Midbrain (tissue), 1 donor: Measurements from ENCODE around the gene EVA1C.

Experiments
- DNase-seq: peaks from one replicate; lab custom pipeline; 2025; lab: John Stamatoyannopoulos, UW

The EVA1C gene

DNA sequence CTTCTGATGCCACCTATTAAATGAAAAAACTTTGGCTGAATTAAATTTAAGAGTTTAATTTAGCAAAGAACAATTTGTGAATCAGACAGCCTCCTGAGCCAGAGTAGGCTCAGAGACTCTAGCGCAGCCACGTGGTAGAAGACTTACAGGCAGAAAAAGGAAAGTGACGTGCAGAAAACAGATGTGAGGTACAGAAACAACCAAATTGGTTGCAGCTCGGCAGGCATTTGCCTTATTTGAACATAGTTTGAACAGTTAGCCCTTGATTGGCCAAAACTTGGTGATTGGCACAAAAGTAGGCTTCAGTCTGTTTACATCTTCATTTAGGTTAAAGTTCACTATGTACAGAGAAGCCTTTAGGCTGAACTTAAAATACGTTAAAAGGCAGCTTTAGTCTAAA, 149.9 kb downstream of the EVA1C start:
- no peak for DNase-seq

DNA sequence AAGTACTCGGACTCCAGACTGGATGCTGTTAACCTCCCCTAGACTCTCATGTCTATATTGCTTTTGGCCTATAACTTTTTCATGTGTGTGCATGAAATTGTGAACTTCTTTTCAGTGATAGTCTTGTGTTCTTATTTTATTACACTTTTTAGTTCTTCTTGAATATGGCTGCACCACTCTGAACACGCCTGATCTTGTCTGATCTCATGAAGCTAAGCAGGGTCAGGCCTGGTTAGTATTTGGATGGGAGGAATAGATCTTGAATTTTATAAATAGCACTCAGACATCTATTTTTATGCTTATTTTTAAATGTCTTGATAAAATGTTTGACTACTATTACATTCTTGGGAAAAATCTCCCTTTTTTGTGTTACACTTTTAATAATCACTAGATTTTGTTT, 150.4 kb downstream of the EVA1C start:
- no peak for DNase-seq
